ENCODE measurements around the gene SLC34A3. TPM values are rescaled to one million over a fixed set of nuclear protein-coding genes. Genes with fewer than 3 reads are reported as not detected.

SLC34A3 gene
- total RNA-seq, 1 donor from 2014 or later, result not detected

Other genes starting within 250 kb of the SLC34A3 start
- gene LCNL1, start 247.9 kb upstream of the SLC34A3 start, total RNA-seq, result 0.58 and 3.1 TPM in 2 replicates
- gene PAXX, start 238.5 kb upstream of the SLC34A3 start, total RNA-seq, result 16.1 and 16.2 TPM in 2 replicates
- gene CLIC3, start 234.3 kb upstream of the SLC34A3 start, total RNA-seq, result 1.6 and 5.8 TPM in 2 replicates
- 22.1 and 30.8 TPM in 2 replicates for gene ABCA2, start 202.7 kb upstream of the SLC34A3 start, total RNA-seq
- not detected in 2 replicates for gene FUT7, start 198.8 kb upstream of the SLC34A3 start, total RNA-seq
- 22.1 and 36.9 TPM in 2 replicates for gene NPDC1, start 184.7 kb upstream of the SLC34A3 start, total RNA-seq
- not detected in 2 replicates for gene ENTPD2, start 176.8 kb upstream of the SLC34A3 start, total RNA-seq
- gene SAPCD2, start 160.3 kb upstream of the SLC34A3 start, total RNA-seq, result 1.5 and 8.0 TPM in 2 replicates
- gene UAP1L1, start 153.4 kb upstream of the SLC34A3 start, total RNA-seq, result 31.3 and 34.7 TPM in 2 replicates
- gene MAN1B1, start 143.9 kb upstream of the SLC34A3 start, total RNA-seq, result 91.3 and 113 TPM in 2 replicates
- 89.9 and 123 TPM in 2 replicates for gene DPP7, start 116.2 kb upstream of the SLC34A3 start, total RNA-seq
- gene GRIN1, start 91.7 kb upstream of the SLC34A3 start, total RNA-seq, result 0.15 and 0.33 TPM in 2 replicates
- not detected in 2 replicates for gene LRRC26, start 60.9 kb upstream of the SLC34A3 start, total RNA-seq
- not detected in 2 replicates for gene TMEM210, start 58.8 kb upstream of the SLC34A3 start, total RNA-seq
- gene ANAPC2, start 42.3 kb upstream of the SLC34A3 start, total RNA-seq, result 28.0 and 31.0 TPM in 2 replicates
- 55.1 and 92.1 TPM in 2 replicates for gene SSNA1, start 42.2 kb upstream of the SLC34A3 start, total RNA-seq
- gene TPRN, start 30.2 kb upstream of the SLC34A3 start, total RNA-seq, result 7.7 and 11.6 TPM in 2 replicates
- 41.5 and 48.8 TPM in 2 replicates for gene TMEM203, start 25.3 kb upstream of the SLC34A3 start, total RNA-seq
- 5.1 and 6.8 TPM in 2 replicates for gene NDOR1, start 25.2 kb upstream of the SLC34A3 start, total RNA-seq
- 0.15 and 0.50 TPM in 2 replicates for gene RNF208, start 8.7 kb upstream of the SLC34A3 start, total RNA-seq
- 0.44 and 1.7 TPM in 2 replicates for gene CYSRT1, start 5.7 kb upstream of the SLC34A3 start, total RNA-seq
- 0.17 TPM in 1 of 2 replicates, not detected in the other for gene RNF224, start 3.4 kb upstream of the SLC34A3 start, total RNA-seq
- gene TUBB4B, start 10.4 kb downstream of the SLC34A3 start, total RNA-seq, result 205 and 421 TPM in 2 replicates
- gene STPG3, start 20.4 kb downstream of the SLC34A3 start, total RNA-seq, result 0.66 TPM in 1 of 2 replicates, not detected in the other
- gene NELFB, start 24.4 kb downstream of the SLC34A3 start, total RNA-seq, result 53.4 and 63.5 TPM in 2 replicates
- 25.5 and 28.9 TPM in 2 replicates for gene TOR4A, start 46.8 kb downstream of the SLC34A3 start, total RNA-seq
- gene NRARP, start 71.4 kb downstream of the SLC34A3 start, total RNA-seq, result 0.29 and 0.33 TPM in 2 replicates
- gene EXD3, start 192.3 kb downstream of the SLC34A3 start, total RNA-seq, result 14.0 and 19.4 TPM in 2 replicates
- 0.73 and 1.7 TPM in 2 replicates for gene NOXA1, start 192.5 kb downstream of the SLC34A3 start, total RNA-seq
- 0.15 TPM in 1 of 2 replicates, not detected in the other for gene ENTPD8, start 210.5 kb downstream of the SLC34A3 start, total RNA-seq
- gene NSMF, start 228.4 kb downstream of the SLC34A3 start, total RNA-seq, result 20.4 and 32.7 TPM in 2 replicates

Measured in smooth muscle cell of trachea (primary cell).